ENCODE measurements around the gene SELENOO. TPM values are rescaled to one million over a fixed set of nuclear protein-coding genes. Genes with fewer than 3 reads are reported as not detected.

SELENOO gene
- total RNA-seq (2021): 19.0 and 20.4 TPM in 2 replicates
- long read RNA-seq, partial matches to known transcripts: 9 of 17 reads
- long read RNA-seq, other reads (novel, unspliced or antisense): 7 of 17 reads

- H3K27me3 Mint-ChIP-seq (ENCODE audit: low read depth): no peaks in the 10 kb centered on the region
- H4K5ac ChIP-seq (ENCODE audit: insufficient read length, low read depth, low read length): no peak within 1 kb of the TSS
- peaks cover 13% of the 10 kb centered on the region for H3K23me2 ChIP-seq (ENCODE audit: insufficient read length, low read depth, low read length, poor library complexity, severe bottlenecking)
- no peaks in the 10 kb centered on the region for H3K4me1 ChIP-seq (ENCODE audit: insufficient read depth, low read length)
- no peak within 1 kb of the TSS for H3K14ac ChIP-seq (ENCODE audit: insufficient read depth, low read length)
- no peak within 1 kb of the TSS for H2BK5ac ChIP-seq (ENCODE audit: insufficient read length, low read length)
- H3K18ac ChIP-seq (ENCODE audit: insufficient read length, low read depth, low read length): no peak within 1 kb of the TSS
- no peaks in the 10 kb centered on the region; the same call in 1 of the 2 replicates for H3K79me2 ChIP-seq (ENCODE audit: insufficient read depth, low read length)
- H3K27ac Mint-ChIP-seq: peak within 1 kb of the TSS in 1 of 3 experiments; percentile 75; a peak in 2 of 7 replicates
- no peak within 1 kb of the TSS for H2BK15ac ChIP-seq (ENCODE audit: low read depth, low read length)
- H3K27ac ChIP-seq (ENCODE audit: insufficient read length, low read depth, low read length): no peak within 1 kb of the TSS
- H3K9me3 ChIP-seq (ENCODE audit: control insufficient read depth, low read depth, low read length): no peaks in the 10 kb centered on the region
- H3K23ac ChIP-seq (ENCODE audit: insufficient read length, low read depth, low read length): no peak within 1 kb of the TSS
- H3K4me1 Mint-ChIP-seq: peaks cover 10 to 11% of the 10 kb centered on the region in 2 experiments
- DNase-seq: peak; percentile 92
- no peaks in the 10 kb centered on the region for H3K79me1 ChIP-seq (ENCODE audit: insufficient read depth, low read depth, low read length, poor library complexity, severe bottlenecking)
- no peak within 1 kb of the TSS for H4K8ac ChIP-seq (replicated peaks; ENCODE audit: insufficient read length, low read depth, low read length)
- no peak within 1 kb of the TSS for H3K4ac ChIP-seq (ENCODE audit: low read depth, low read length)
- no peaks in the 10 kb centered on the region for H3K27me3 ChIP-seq (ENCODE audit: insufficient read depth, low read length)
- WGBS (ENCODE audit: extremely low coverage, insufficient read length, low lambda C conversion rate): no CpG with 5 or more reads among the region's 105 CpGs
- no peak within 1 kb of the TSS for H3K9ac ChIP-seq (ENCODE audit: extremely low read depth, insufficient read length, low read length)
- H3T11ph ChIP-seq (ENCODE audit: low read length): no peak within 1 kb of the TSS
- peaks cover 16 to 36% (median 29%) of the 10 kb centered on the region in 3 experiments for H3K36me3 Mint-ChIP-seq (ENCODE audit: insufficient read depth in 1 of 3, low read depth in 3 of 3)
- peaks cover 3% of the 10 kb centered on the region for H4K20me1 ChIP-seq (ENCODE audit: control insufficient read depth, insufficient read depth, insufficient read length)
- no peak within 1 kb of the TSS for H2BK120ac ChIP-seq (ENCODE audit: low read depth, low read length, poor library complexity, severe bottlenecking)
- H4K91ac ChIP-seq (ENCODE audit: insufficient read length, low read depth, low read length): no peak within 1 kb of the TSS
- no peak within 1 kb of the TSS for H3K56ac ChIP-seq (ENCODE audit: insufficient read length, low read depth, low read length)
- no peak for TF ChIP-seq CTCF (conservative IDR thresholded peaks at IDR 0.05)
- H2BK20ac ChIP-seq (ENCODE audit: low read depth, low read length, poor library complexity, severe bottlenecking): no peak within 1 kb of the TSS
- no peak within 1 kb of the TSS for H2BK12ac ChIP-seq (ENCODE audit: insufficient read length, low read depth, low read length)
- H3K4me3 Mint-ChIP-seq: peak within 1 kb of the TSS; percentile 72 to 86
- peaks cover 5 to 6% of the 10 kb centered on the region in 2 experiments; a peak in 3 of 5 replicates for H3K9me3 Mint-ChIP-seq
- no peak within 1 kb of the TSS for H2AFZ ChIP-seq (ENCODE audit: low read length)
- peak within 1 kb of the TSS; percentile 54 for H3K4me2 ChIP-seq (ENCODE audit: insufficient read depth, insufficient read length, low read length)
- H2AK5ac ChIP-seq (ENCODE audit: insufficient read length, low read length): no peak within 1 kb of the TSS
These were observed at the start of gene SELENOO for GRCh38 chr22:50200461-50201190. SELENOO (plus strand) TSS chr22:50201011; CDS start chr22:50201037, 26 bp downstream.

All from H9 (cell line).